Loucy (cell line): Measurements from ENCODE around the gene CCDC110.
"Not testable (repeated sequence)": the region's sequence is repeated elsewhere in the genome, so short reads cannot be mapped to it uniquely, and the experiment has no call there.

Experiments
- H2AFZ ChIP-seq: fragments of 200-600 bp; sonication (generic); 2 replicates; pipeline ENCODE4 v1.6.0; 2016; ENCODE audit warnings: antibody characterized with exemption, mild to moderate bottlenecking, low read length, moderate library complexity
- H3F3A ChIP-seq: fragments of 200-600 bp; 2 replicates; pipeline ENCODE4 v1.6.0; 2016; ENCODE audit warnings: antibody characterized with exemption, low read depth, mild to moderate bottlenecking
- H3K27me3 ChIP-seq: fragments of 200-600 bp; sonication (generic); 2 replicates; pipeline ENCODE4 v1.6.1; 2014; ENCODE audit warnings: low read length, mild to moderate bottlenecking; ENCODE audit not compliant: insufficient read depth, poor library complexity, severe bottlenecking
- H3K36me3 ChIP-seq: fragments of 200-600 bp; sonication (generic); 2 replicates; pipeline ENCODE4 v1.6.1; 2016; ENCODE audit warnings: low read length; ENCODE audit not compliant: insufficient read depth
- H3K4me1 ChIP-seq: fragments of 200-600 bp; sonication (generic); 2 replicates; pipeline ENCODE4 v1.5.1; 2014; ENCODE audit warnings: low read length, mild to moderate bottlenecking; ENCODE audit not compliant: insufficient read depth, poor library complexity, severe bottlenecking
- H3K4me2 ChIP-seq: fragments of 200-600 bp; sonication (generic); 2 replicates; pipeline ENCODE4 v1.6.0; 2014; ENCODE audit warnings: antibody characterized with exemption, low read length, low read depth, mild to moderate bottlenecking; ENCODE audit not compliant: poor library complexity, severe bottlenecking
- H3K4me3 ChIP-seq: fragments of 200-600 bp; sonication (generic); 2 replicates; pipeline ENCODE4 v1.5.1; 2014; ENCODE audit warnings: low read length, mild to moderate bottlenecking, mixed read lengths; ENCODE audit not compliant: poor library complexity, severe bottlenecking
- H3K79me2 ChIP-seq: fragments of 200-600 bp; sonication (generic); 2 replicates; pipeline ENCODE4 v1.6.1; 2014; ENCODE audit warnings: low read length; ENCODE audit not compliant: insufficient read depth
- H3K9ac ChIP-seq: fragments of 200-600 bp; sonication (generic); 2 replicates; pipeline ENCODE4 v1.6.0; 2014; ENCODE audit warnings: mild to moderate bottlenecking, low read depth, low read length, moderate library complexity; ENCODE audit not compliant: poor library complexity, severe bottlenecking
- H3K9me2 ChIP-seq: fragments of 200-600 bp; sonication (generic); replicated peaks from 2 replicates; pipeline ENCODE4 v1.6.1; 2016; ENCODE audit warnings: low read depth, low read length, mixed read lengths
- H3K9me3 ChIP-seq: fragments of 200-600 bp; sonication (generic); 2 replicates; pipeline ENCODE4 v1.6.1; 2014; ENCODE audit warnings: mild to moderate bottlenecking, antibody characterized with exemption, low read length, low read depth; ENCODE audit not compliant: insufficient read depth
- H4K20me1 ChIP-seq: fragments of 200-600 bp; sonication (generic); 2 replicates; pipeline ENCODE4 v1.6.0; 2014; ENCODE audit warnings: antibody characterized with exemption, low read length, mild to moderate bottlenecking; ENCODE audit not compliant: insufficient read depth, poor library complexity, severe bottlenecking
- CTCF ChIP-seq: fragments of 200-600 bp; sonication (generic); conservative IDR thresholded peaks from 2 replicates; pipeline ENCODE4 v1.5.1; 2014; ENCODE audit warnings: mild to moderate bottlenecking, antibody characterized with exemption, low read length
- EZH2phosphoT487 ChIP-seq: fragments of 200-600 bp; IDR thresholded peaks from 2 replicates; pipeline ENCODE4 v1.6.1; 2018; ENCODE audit warnings: antibody characterized with exemption, mild to moderate bottlenecking, moderate library complexity, borderline replicate concordance

Gene CCDC110

GRCh38 chr4:185513489-185514181 is 42.1 kb upstream of the CCDC110 start:
- TF ChIP-seq CTCF (no peak), EZH2phosphoT487 (peak; percentile 80; the same call in 1 of the 2 replicates)
- Histone ChIP-seq H4K20me1 (no peaks in the 10 kb centered on the region), H3K4me3 (no peak overlapping the region), H3K9ac (no peak overlapping the region), H3F3A (no peaks in the 10 kb centered on the region), H2AFZ (no peak overlapping the region), H3K9me2 (no peaks in the 10 kb centered on the region), H3K79me2 (no peaks in the 10 kb centered on the region), H3K9me3 (no peaks in the 10 kb centered on the region), H3K4me1 (no peaks in the 10 kb centered on the region), H3K4me2 (no peak overlapping the region), H3K36me3 (no peaks in the 10 kb centered on the region), H3K27me3 (peaks cover 95% of the 10 kb centered on the region)

- H3F3A ChIP-seq = no peaks in the 10 kb centered on the region
- no peak overlapping the region for H3K4me2 ChIP-seq
- H3K9ac ChIP-seq = no peak overlapping the region
- no peak for TF ChIP-seq CTCF
- TF ChIP-seq EZH2phosphoT487 = no peak
- no peak overlapping the region for H2AFZ ChIP-seq
- H3K36me3 ChIP-seq = no peaks in the 10 kb centered on the region
- no peak overlapping the region for H3K4me3 ChIP-seq
- H3K79me2 ChIP-seq = no peaks in the 10 kb centered on the region
- no peaks in the 10 kb centered on the region for H3K9me2 ChIP-seq
- H4K20me1 ChIP-seq = no peaks in the 10 kb centered on the region
- H3K4me1 ChIP-seq = no peaks in the 10 kb centered on the region
- peaks cover 95% of the 10 kb centered on the region for H3K27me3 ChIP-seq
- no peaks in the 10 kb centered on the region for H3K9me3 ChIP-seq
These were observed 41.0 kb upstream of the CCDC110 start for GRCh38 chr4:185512516-185512915.

- not testable (repeated sequence) for H3K9ac ChIP-seq, H3K4me3 ChIP-seq, H3K4me2 ChIP-seq, H2AFZ ChIP-seq, H3F3A ChIP-seq, H3K9me2 ChIP-seq, H3K9me3 ChIP-seq, H3K36me3 ChIP-seq, H3K79me2 ChIP-seq, H4K20me1 ChIP-seq, H3K4me1 ChIP-seq
- peaks cover 93% of the 10 kb centered on the region for H3K27me3 ChIP-seq
These were observed 39.7 kb upstream of the CCDC110 start for GRCh38 chr4:185511243-185511642.

- TF ChIP-seq CTCF = no peak
- no peaks in the 10 kb centered on the region for H3F3A ChIP-seq
- no peak overlapping the region for H3K4me3 ChIP-seq
These were observed 39.3 kb upstream of the CCDC110 start for GRCh38 chr4:185510806-185511205.

More at GRCh38 chr4:185510806-185511205, 39.3 kb upstream of the CCDC110 start:
- H3K9me3 ChIP-seq = no peaks in the 10 kb centered on the region
- H3K4me2 ChIP-seq = no peak overlapping the region
- H3K27me3 ChIP-seq = peaks cover 88% of the 10 kb centered on the region
- no peaks in the 10 kb centered on the region for H3K4me1 ChIP-seq
- H4K20me1 ChIP-seq = no peaks in the 10 kb centered on the region
- H3K9me2 ChIP-seq = no peaks in the 10 kb centered on the region
- H3K36me3 ChIP-seq = no peaks in the 10 kb centered on the region
- no peak overlapping the region for H2AFZ ChIP-seq
- no peaks in the 10 kb centered on the region for H3K79me2 ChIP-seq
- no peak overlapping the region for H3K9ac ChIP-seq
